Memory B cell (primary cell): Measurements from ENCODE around the gene UBE2D2.

Source experiments
- ATAC-seq: fragments of 150-1000 bp; cut with Tn5 transposase; 2 replicates; pipeline ENCODE4 v1.10.0; 2021; ENCODE audit warnings: low read depth, mild to moderate bottlenecking, moderate library complexity
- DNase-seq, 2 donors: peaks; one replicate each; pipeline ENCODE4 v3.0.0; 2022; ENCODE audit warnings: low spot score in 2 of 2
- H3K27ac Mint-ChIP-seq: one replicate; pipeline ENCODE4 v1.8.0; 2022; ENCODE audit warnings: mild to moderate bottlenecking, moderate library complexity, mixed read lengths
- H3K27me3 Mint-ChIP-seq: one replicate; pipeline ENCODE4 v1.8.0; 2022; ENCODE audit warnings: mixed read lengths
- H3K36me3 Mint-ChIP-seq: one replicate; pipeline ENCODE4 v1.8.0; 2022; ENCODE audit warnings: mild to moderate bottlenecking, mixed read lengths
- H3K4me1 Mint-ChIP-seq: one replicate; pipeline ENCODE4 v1.8.0; 2022; ENCODE audit warnings: mixed read lengths
- H3K4me3 Mint-ChIP-seq: one replicate; pipeline ENCODE4 v1.8.0; 2022; ENCODE audit warnings: mild to moderate bottlenecking, moderate library complexity, mixed read lengths
- H3K9me3 Mint-ChIP-seq: one replicate; pipeline ENCODE4 v1.8.0; 2022; ENCODE audit warnings: mixed read lengths

Gene UBE2D2

GRCh38 chr5:139647506-139648204, 86.5 kb downstream of the UBE2D2 start:
- Mint-ChIP-seq H3K36me3 (peaks cover 5% of the 10 kb centered on the region), H3K27me3 (no peaks in the 10 kb centered on the region), H3K4me1 (peaks cover 42% of the 10 kb centered on the region), H3K9me3 (no peaks in the 10 kb centered on the region), H3K27ac (peak overlapping the region; percentile 53), H3K4me3 (peak overlapping the region; percentile 78)
- DNase-seq (no peak), ATAC-seq (peak; percentile 0)

DNA sequence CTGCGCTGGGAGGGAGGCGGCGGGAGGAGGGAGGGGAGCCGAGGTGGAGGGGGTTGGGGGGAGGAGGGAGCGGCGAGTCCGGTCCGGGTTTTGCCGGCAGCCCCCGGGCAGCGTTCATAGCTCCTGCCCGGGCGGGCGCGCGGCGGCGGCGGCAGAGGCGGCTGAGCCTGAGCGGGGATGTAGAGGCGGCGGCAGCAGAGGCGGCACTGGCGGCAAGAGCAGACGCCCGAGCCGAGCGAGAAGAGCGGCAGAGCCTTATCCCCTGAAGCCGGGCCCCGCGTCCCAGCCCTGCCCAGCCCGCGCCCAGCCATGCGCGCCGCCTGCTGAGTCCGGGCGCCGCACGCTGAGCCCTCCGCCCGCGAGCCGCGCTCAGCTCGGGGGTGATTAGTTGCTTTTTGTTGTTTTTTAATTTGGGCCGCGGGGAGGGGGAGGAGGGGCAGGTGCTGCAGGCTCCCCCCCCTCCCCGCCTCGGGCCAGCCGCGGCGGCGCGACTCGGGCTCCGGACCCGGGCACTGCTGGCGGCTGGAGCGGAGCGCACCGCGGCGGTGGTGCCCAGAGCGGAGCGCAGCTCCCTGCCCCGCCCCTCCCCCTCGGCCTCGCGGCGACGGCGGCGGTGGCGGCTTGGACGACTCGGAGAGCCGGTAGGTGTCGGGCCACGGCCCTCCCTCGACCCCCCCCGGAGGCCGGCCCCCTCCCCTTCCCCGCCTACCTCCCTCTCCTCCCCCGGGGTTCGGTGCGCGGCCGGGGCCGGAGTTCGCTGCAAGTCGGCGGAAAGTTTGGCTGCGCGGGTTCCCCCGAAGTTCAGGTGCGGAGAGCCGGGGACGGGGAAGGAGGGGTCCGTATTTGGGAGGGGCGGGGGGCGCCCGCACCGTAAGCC, 87.3 kb downstream of the UBE2D2 start, which contains the start of gene CXXC5:
Gene CXXC5 (plus strand): TSS at position 145 of the 877 bp plus-strand sequence. CDS start 32,175 bp downstream, outside the sequence.
- peak within 1 kb of the TSS; percentile 96 for H3K27ac Mint-ChIP-seq
- no peaks in the 10 kb centered on the region for H3K9me3 Mint-ChIP-seq
- peak; percentile 48 for ATAC-seq
- DNase-seq = peak; percentile 71 to 74
- peaks cover 5% of the 10 kb centered on the region for H3K36me3 Mint-ChIP-seq
- H3K4me1 Mint-ChIP-seq = peaks cover 49% of the 10 kb centered on the region
- H3K27me3 Mint-ChIP-seq = no peaks in the 10 kb centered on the region
- peak within 1 kb of the TSS; percentile 99 for H3K4me3 Mint-ChIP-seq

GRCh38 chr5:139649082-139649991, 88.2 kb downstream of the UBE2D2 start:
- no peaks in the 10 kb centered on the region for H3K27me3 Mint-ChIP-seq
- peak; percentile 10 for ATAC-seq
- DNase-seq = peak in 1 of 2 donors; percentile 51
- no peaks in the 10 kb centered on the region for H3K9me3 Mint-ChIP-seq
- H3K27ac Mint-ChIP-seq = peak overlapping the region; percentile 96
- H3K4me1 Mint-ChIP-seq = peaks cover 52% of the 10 kb centered on the region
- H3K36me3 Mint-ChIP-seq = peaks cover 5% of the 10 kb centered on the region
- H3K4me3 Mint-ChIP-seq = peak overlapping the region; percentile 99

GRCh38 chr5:139650031-139650688, 89.0 kb downstream of the UBE2D2 start:
- H3K27me3 Mint-ChIP-seq = no peaks in the 10 kb centered on the region
- peaks cover 7% of the 10 kb centered on the region for H3K36me3 Mint-ChIP-seq
- peak overlapping the region; percentile 99 for H3K4me3 Mint-ChIP-seq
- DNase-seq (peak in 1 of 2 donors; percentile 52), ATAC-seq (no peak)
- no peaks in the 10 kb centered on the region for H3K9me3 Mint-ChIP-seq
- H3K4me1 Mint-ChIP-seq = peaks cover 54% of the 10 kb centered on the region
- peak overlapping the region; percentile 96 for H3K27ac Mint-ChIP-seq

DNA sequence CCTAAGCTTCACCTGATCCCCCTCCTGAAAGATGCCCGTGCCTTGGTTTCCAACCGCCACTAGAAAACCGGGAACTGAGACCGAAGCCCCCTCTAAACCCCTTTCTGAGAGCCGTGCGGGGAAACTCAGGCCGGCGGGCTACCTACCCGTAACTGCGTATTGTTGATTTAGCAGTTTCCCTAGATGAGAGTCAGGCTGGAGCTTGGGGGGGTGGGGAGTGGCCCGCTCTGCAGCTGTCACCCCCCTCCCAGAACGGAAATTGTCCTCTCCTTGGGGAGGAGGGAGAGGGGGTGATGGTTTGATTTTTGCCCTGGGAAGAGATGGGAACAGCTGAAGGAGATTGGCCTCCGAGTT, 89.5 kb downstream of the UBE2D2 start:
- Mint-ChIP-seq H3K9me3 (no peaks in the 10 kb centered on the region), H3K36me3 (peaks cover 10% of the 10 kb centered on the region), H3K27me3 (no peaks in the 10 kb centered on the region), H3K4me3 (peak overlapping the region; percentile 99), H3K4me1 (peaks cover 56% of the 10 kb centered on the region), H3K27ac (peak overlapping the region; percentile 96)
- ATAC-seq = no peak
- DNase-seq = no peak

DNA sequence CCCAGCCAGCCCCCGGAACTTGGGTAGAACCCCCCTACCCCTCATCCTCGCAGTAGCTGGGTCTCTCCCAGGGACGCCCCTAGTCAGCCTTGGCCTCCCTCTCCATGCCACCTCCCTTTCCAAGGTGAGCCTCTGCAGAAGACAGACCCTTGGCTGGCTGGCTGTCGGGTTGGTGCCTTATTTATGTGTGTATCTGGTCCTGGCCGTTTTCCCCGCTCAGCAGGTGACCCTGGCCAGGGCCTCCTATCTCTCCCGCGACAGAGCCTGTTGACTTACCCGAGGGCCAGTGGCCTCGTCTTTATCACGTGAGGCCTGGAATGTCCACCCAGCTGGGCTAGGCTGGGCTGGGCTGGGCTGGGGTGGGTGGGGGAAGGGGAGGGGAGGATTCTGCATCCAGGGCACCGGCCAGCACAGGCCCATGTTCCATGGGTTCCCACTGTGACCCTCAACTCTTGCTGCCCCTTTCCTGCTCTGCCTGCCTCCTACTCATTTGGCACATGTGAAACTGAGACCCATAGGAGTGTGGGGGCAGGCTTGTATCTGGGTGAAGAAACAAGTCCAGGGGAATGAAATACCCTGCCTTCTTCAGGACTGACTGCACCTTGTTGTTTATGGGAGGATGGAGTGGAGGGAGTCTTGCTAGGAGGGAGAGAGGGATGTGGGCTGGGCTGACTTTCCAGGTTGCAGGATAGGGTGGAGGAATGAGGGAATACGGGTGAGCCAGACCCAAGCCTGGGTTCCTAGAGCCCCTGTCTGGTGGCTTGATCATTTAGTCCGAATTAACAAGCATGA, 90.1 kb downstream of the UBE2D2 start:
- H3K27me3 Mint-ChIP-seq = no peaks in the 10 kb centered on the region
- ATAC-seq (no peak), DNase-seq (no peak)
- no peaks in the 10 kb centered on the region for H3K9me3 Mint-ChIP-seq
- H3K4me3 Mint-ChIP-seq = peak overlapping the region; percentile 99
- H3K36me3 Mint-ChIP-seq = peaks cover 10% of the 10 kb centered on the region
- H3K4me1 Mint-ChIP-seq = peaks cover 57% of the 10 kb centered on the region
- peak overlapping the region; percentile 96 for H3K27ac Mint-ChIP-seq

- H3K27me3 Mint-ChIP-seq = no peaks in the 10 kb centered on the region
- H3K27ac Mint-ChIP-seq = peak overlapping the region; percentile 96
Observed at GRCh38 chr5:139651853-139652787, 91.0 kb downstream of the UBE2D2 start.

GRCh38 chr5:139652788-139653241, 91.7 kb downstream of the UBE2D2 start:
- Mint-ChIP-seq H3K9me3 (no peaks in the 10 kb centered on the region), H3K27me3 (no peaks in the 10 kb centered on the region), H3K27ac (peak overlapping the region; percentile 96), H3K4me3 (peak overlapping the region; percentile 99), H3K36me3 (peaks cover 14% of the 10 kb centered on the region), H3K4me1 (peaks cover 62% of the 10 kb centered on the region)
- peak; percentile 24 for ATAC-seq
- DNase-seq = no peak

More at GRCh38 chr5:139651853-139652787, 91.0 kb downstream of the UBE2D2 start:
- peak; percentile 85 to 92 for DNase-seq
- Mint-ChIP-seq H3K4me3 (peak overlapping the region; percentile 99), H3K4me1 (peaks cover 59% of the 10 kb centered on the region), H3K9me3 (no peaks in the 10 kb centered on the region), H3K36me3 (peaks cover 10% of the 10 kb centered on the region)
- peak; percentile 65 for ATAC-seq

DNA sequence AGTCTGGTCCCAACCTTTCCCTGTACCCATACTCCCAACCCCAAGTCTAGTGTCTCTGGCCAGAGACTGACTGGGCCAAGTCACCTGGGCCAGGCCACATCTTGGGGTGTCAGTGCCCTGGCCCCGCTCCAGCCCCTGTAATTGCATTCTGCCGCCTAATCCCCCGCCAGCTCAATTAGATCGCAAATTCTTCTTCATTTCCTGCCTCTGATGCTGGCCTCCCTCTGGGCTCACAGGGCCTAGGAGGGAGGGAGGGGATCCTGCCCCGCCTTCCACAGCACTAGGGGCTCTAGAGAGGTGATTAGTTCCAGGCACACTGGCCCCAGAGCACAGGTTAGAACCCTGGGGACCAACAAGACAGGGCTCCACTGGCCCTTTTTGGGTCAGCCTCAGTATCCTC, 92.5 kb downstream of the UBE2D2 start:
- peak overlapping the region; percentile 96 for H3K27ac Mint-ChIP-seq
- peaks cover 68% of the 10 kb centered on the region for H3K4me1 Mint-ChIP-seq
- H3K9me3 Mint-ChIP-seq = no peaks in the 10 kb centered on the region
- no peak for ATAC-seq
- no peak for DNase-seq
- peak overlapping the region; percentile 99 for H3K4me3 Mint-ChIP-seq
- H3K36me3 Mint-ChIP-seq = peaks cover 14% of the 10 kb centered on the region
- no peaks in the 10 kb centered on the region for H3K27me3 Mint-ChIP-seq

- DNase-seq (no peak), ATAC-seq (peak; percentile 36)
- peak overlapping the region; percentile 96 for H3K27ac Mint-ChIP-seq
- H3K9me3 Mint-ChIP-seq = no peaks in the 10 kb centered on the region
- H3K27me3 Mint-ChIP-seq = no peaks in the 10 kb centered on the region
- peaks cover 14% of the 10 kb centered on the region for H3K36me3 Mint-ChIP-seq
- H3K4me1 Mint-ChIP-seq = peaks cover 74% of the 10 kb centered on the region
- peak overlapping the region; percentile 73 for H3K4me3 Mint-ChIP-seq
Observed at GRCh38 chr5:139654464-139654863, 93.3 kb downstream of the UBE2D2 start.

- ATAC-seq (no peak), DNase-seq (no peak)
- peak overlapping the region; percentile 96 for H3K27ac Mint-ChIP-seq
- no peaks in the 10 kb centered on the region for H3K27me3 Mint-ChIP-seq
- H3K4me1 Mint-ChIP-seq = peaks cover 78% of the 10 kb centered on the region
- H3K9me3 Mint-ChIP-seq = no peaks in the 10 kb centered on the region
- peak overlapping the region; percentile 73 for H3K4me3 Mint-ChIP-seq
- H3K36me3 Mint-ChIP-seq = peaks cover 9% of the 10 kb centered on the region
Observed at GRCh38 chr5:139654871-139655491, 93.8 kb downstream of the UBE2D2 start.
